Measurements from ENCODE around the gene RNF13.
"Not testable (repeated sequence)": the region's sequence is repeated elsewhere in the genome, so short reads cannot be mapped to it uniquely, and the experiment has no call there.

RNF13 gene

GRCh38 chr3:149801195-149801594 lies 11.8 kb upstream of the RNF13 start:
- no peak for DNase-seq

GRCh38 chr3:149801639-149802038 lies 11.4 kb upstream of the RNF13 start:
- DNase-seq = no peak

GRCh38 chr3:149806171-149806778 lies 6.7 kb upstream of the RNF13 start:
- DNase-seq = no peak

- DNase-seq = peak in 50 of 56 donors; percentile 4 to 87 (median 58)
Measured at GRCh38 chr3:149808209-149808829, 4.7 kb upstream of the RNF13 start.

GRCh38 chr3:149809699-149810098 lies 3.3 kb upstream of the RNF13 start:
- DNase-seq = no peak

GRCh38 chr3:149810846-149811245 lies 2.2 kb upstream of the RNF13 start:
- DNase-seq = no peak

GRCh38 chr3:149812165-149812605 lies 830 bp upstream of the RNF13 start:
- DNase-seq = peak in 13 of 56 donors; percentile 10 to 85 (median 71)

- peak in 37 of 56 donors; percentile 4 to 75 (median 42) for DNase-seq
Measured at GRCh38 chr3:149813367-149814281, 609 bp downstream of the RNF13 start.

GRCh38 chr3:149815321-149815720 lies 2.3 kb downstream of the RNF13 start:
- DNase-seq = no peak

GRCh38 chr3:149815728-149816127 lies 2.7 kb downstream of the RNF13 start:
- no peak for DNase-seq

GRCh38 chr3:149816311-149816710 lies 3.3 kb downstream of the RNF13 start:
- DNase-seq = no peak

- DNase-seq = no peak
Measured at GRCh38 chr3:149816986-149817385, 4.0 kb downstream of the RNF13 start.

- no peak for DNase-seq
Measured at GRCh38 chr3:149819432-149819831, 6.4 kb downstream of the RNF13 start.

GRCh38 chr3:149820183-149820582 lies 7.2 kb downstream of the RNF13 start:
- no peak for DNase-seq

- no peak for DNase-seq
Measured at GRCh38 chr3:149826636-149827035, 13.6 kb downstream of the RNF13 start.

GRCh38 chr3:149828390-149828789 lies 15.4 kb downstream of the RNF13 start:
- DNase-seq = no peak

GRCh38 chr3:149829631-149830030 lies 16.6 kb downstream of the RNF13 start:
- not testable (repeated sequence) for DNase-seq

GRCh38 chr3:149830902-149831301 lies 17.9 kb downstream of the RNF13 start:
- no peak for DNase-seq

GRCh38 chr3:149831321-149831720 lies 18.3 kb downstream of the RNF13 start:
- no peak for DNase-seq

GRCh38 chr3:149832086-149832485 lies 19.1 kb downstream of the RNF13 start:
- DNase-seq = no peak

GRCh38 chr3:149833241-149833640 lies 20.2 kb downstream of the RNF13 start:
- no peak for DNase-seq

GRCh38 chr3:149838491-149838890 lies 25.5 kb downstream of the RNF13 start:
- DNase-seq = not testable (repeated sequence)

Measured in nucleus accumbens (tissue), 56 donors.